GM21360 (cell line): ENCODE measurements around the gene GLYATL2.

ENCODE experiments used
- ATAC-seq: cut with Tn5 transposase; IDR thresholded peaks from one replicate; pipeline ENCODE4 v1.9.1; 2021; ENCODE audit warnings: mild to moderate bottlenecking, moderate library complexity; ENCODE audit not compliant: unreplicated experiment

Gene GLYATL2

DNA sequence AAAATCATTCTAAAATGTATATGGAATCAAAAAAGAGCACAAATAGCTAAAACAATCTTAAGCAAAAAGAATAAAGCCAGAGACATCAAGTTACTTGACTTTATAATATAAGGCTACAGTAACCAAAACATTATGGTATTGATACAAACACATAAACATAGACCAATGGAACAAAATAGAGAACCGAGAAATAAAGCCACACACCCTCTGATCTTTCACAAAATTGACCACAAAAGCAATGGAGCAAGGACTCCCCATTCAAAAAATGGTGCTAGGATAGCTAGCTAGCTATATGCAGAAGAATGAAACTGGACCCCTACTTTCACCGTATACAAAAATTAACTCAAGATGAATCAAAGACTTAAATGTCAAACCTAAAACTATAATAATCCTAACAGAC is 43.2 kb downstream of the GLYATL2 start:
- no peak for ATAC-seq

DNA sequence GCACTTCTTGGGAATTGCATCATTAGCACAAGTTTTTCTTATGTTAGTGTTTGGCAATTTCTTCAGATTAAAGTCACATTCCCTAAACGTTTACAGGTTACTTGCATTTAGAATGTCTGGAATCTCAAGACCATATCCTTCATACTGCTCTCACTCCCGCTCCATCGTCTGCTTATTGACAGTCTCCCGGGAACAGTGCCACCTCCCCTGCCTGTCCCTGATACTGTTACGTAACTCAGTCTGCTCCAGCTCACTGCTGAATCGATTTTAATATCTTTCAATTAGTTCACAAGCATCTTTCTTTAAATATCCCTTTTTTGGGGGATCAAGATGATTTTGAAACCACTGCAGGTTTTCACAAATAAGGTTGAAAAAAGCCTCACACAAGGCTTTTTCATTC is 48.2 kb downstream of the GLYATL2 start:
- no peak for ATAC-seq

DNA sequence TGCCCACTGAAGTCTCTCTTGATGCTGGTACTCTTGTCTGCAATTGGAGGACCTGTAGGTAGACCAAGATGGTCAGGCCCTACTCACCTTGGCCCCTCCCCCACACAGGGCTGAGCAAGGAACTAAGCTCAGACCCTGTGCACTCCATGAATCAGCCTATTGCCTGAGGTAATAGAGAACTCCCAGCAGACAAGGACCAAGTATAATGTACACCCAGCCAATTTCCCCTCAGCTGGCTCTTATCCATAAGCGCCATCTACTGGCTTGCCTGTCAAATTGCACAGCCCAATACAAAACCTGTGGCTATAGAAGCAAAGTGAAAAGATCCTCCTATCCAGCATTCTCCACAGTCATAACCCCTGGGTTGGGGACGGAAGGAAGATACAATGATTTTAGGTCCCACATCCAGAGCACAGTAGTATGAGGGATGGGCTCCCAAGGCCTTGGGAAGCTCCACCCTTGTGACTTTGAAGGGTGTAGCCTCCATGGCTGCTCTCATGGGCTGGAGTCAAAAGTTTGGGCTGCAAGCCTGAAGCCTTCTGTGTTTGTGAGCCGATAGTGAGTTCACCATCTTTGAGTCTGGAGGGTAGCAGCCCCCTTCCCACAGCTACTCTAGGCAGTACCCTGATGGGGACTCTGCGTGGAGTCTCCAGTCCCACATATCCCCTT is 56.0 kb downstream of the GLYATL2 start:
- peak; percentile 94 for ATAC-seq

DNA sequence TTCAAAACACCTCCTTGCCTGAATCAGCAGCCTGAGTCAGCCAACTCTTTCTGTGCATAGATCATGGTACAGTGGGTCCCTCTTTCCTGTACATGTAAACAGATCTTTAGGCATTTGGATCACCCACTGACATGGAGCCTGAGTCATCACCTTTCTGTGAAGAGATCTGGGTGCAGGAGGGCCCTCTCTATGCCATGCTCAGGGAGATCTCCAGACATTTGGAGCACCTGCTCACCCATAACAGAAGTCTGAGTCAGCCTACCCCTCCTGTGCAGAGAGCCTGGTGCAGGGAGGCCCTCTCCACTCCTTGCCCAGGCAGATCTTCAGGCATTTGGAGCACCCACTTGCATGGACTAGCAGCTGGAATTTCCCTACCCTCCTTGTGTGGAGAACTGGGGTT is 56.6 kb downstream of the GLYATL2 start:
- ATAC-seq = peak; percentile 18

DNA sequence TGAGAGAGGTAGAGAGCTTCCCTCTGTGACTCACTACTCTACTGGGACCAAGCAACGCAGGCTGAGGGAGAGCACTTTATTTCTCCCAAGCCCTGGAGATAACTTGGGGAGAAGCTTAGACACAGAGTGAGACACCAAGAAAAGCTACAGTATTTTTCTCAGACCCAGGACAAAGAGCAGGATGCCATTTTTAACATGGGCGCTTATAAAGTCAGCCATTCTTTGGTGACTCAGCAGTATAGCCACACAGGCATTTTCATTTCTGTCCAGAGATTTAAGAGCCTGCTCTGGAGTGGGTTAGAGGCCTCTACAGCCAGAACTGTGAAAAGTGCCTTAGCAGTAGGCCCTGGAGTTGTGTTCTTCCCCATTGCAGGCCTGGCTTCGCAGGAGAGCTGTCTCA is 57.8 kb downstream of the GLYATL2 start:
- no peak for ATAC-seq

DNA sequence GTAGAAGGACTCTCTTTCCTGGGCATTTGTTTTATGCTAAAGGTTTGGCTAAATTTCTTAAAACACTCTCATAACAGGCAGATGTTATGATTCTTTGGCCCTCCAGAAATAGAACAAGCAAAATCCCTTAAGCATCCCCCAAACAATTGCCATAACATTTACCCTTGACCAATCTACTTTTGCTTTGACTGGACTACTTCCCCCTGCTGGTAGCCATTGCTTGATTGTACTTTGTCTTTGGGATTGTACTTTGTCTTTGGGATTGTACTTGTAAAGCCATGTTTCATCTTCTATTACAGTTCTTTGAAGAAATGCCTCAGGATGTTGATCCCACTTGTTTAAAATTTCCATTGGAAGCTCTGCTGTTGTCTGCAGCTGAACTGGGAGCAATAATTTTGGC is 59.5 kb downstream of the GLYATL2 start:
- no peak for ATAC-seq
